Tibial nerve (tissue), 4 donors: ENCODE data around the gene GBGT1. TPM values are rescaled to one million over a fixed set of nuclear protein-coding genes. Genes with fewer than 3 reads are reported as not detected.

Experiments
- DNase-seq, 2 donors: peaks; one replicate each; pipeline ENCODE4 v3.0.0-alpha.2; 2019; ENCODE audit warnings: low spot score in 2 of 2
- H3K27ac ChIP-seq, 4 donors: fragments of 200-600 bp; sonication (generic) in 3 of 4; one replicate each; pipeline ENCODE4 v1.5.1; 2017 to 2019; ENCODE audit warnings: mild to moderate bottlenecking in 1 of 4
- H3K27me3 ChIP-seq, 2 donors: fragments of 200-600 bp; sonication (generic) in 1 of 2; one replicate each; pipeline versions ENCODE4 v1.5.1 to v1.6.0; 2017 to 2019
- H3K36me3 ChIP-seq, 3 donors: fragments of 200-600 bp; sonication (generic); one replicate each; pipeline ENCODE4 v1.5.1; 2018 to 2019
- H3K4me1 ChIP-seq, 4 donors: fragments of 200-600 bp; sonication (generic) in 3 of 4; one replicate each; pipeline ENCODE4 v1.5.1; 2017 to 2019
- H3K4me3 ChIP-seq, 4 donors: fragments of 200-600 bp; sonication (generic) in 3 of 4; one replicate each; pipeline ENCODE4 v1.5.1; 2017 to 2019; ENCODE audit warnings: mild to moderate bottlenecking in 1 of 4, moderate library complexity in 1 of 4
- H3K9me3 ChIP-seq, 4 donors: fragments of 200-600 bp; sonication (generic) in 3 of 4; one replicate each; pipeline ENCODE4 v1.5.1; 2017 to 2019
- CTCF ChIP-seq, 5 experiments: fragments of 200-600 bp in 3 of 5; fragments of 450-650 bp in 2 of 5; sonication (generic) in 3 of 5; IDR thresholded peaks; one replicate each; pipeline ENCODE4 v1.5.1; 2016 to 2019; ENCODE audit warnings: antibody characterized with exemption in 5 of 5, mild to moderate bottlenecking in 3 of 5, moderate library complexity in 2 of 5
- EP300 ChIP-seq, 2 donors: sonication (generic); formaldehyde crosslinking; IDR thresholded peaks; one replicate each; pipeline ENCODE4 v1.6.1; 2017; ENCODE audit warnings: antibody characterized with exemption in 2 of 2, mild to moderate bottlenecking in 1 of 2
- POLR2A ChIP-seq, 2 donors: fragments of 450-650 bp; IDR thresholded peaks; one replicate each; pipeline ENCODE4 v1.6.1; 2017; ENCODE audit warnings: antibody characterized with exemption in 2 of 2, mild to moderate bottlenecking in 2 of 2, moderate library complexity in 2 of 2
- WGBS, 2 donors: methylation state at CpG; one replicate each; pipeline ENCODE4 v1.1.5; 2018; 5-methylcytosine and 5-hydroxymethylcytosine counted together
- total RNA-seq, 4 donors: library from RNA; depleted of rRNA; stranded (reverse); fragments of >200 nt; gene quantifications; one replicate each; pipeline ENCODE4 v1.1.0, GENCODE V29; 2016

Gene GBGT1
- total RNA-seq, 4 donors from 2014 or later: 15.3 to 63.3 (median 36.8) TPM

DNA sequence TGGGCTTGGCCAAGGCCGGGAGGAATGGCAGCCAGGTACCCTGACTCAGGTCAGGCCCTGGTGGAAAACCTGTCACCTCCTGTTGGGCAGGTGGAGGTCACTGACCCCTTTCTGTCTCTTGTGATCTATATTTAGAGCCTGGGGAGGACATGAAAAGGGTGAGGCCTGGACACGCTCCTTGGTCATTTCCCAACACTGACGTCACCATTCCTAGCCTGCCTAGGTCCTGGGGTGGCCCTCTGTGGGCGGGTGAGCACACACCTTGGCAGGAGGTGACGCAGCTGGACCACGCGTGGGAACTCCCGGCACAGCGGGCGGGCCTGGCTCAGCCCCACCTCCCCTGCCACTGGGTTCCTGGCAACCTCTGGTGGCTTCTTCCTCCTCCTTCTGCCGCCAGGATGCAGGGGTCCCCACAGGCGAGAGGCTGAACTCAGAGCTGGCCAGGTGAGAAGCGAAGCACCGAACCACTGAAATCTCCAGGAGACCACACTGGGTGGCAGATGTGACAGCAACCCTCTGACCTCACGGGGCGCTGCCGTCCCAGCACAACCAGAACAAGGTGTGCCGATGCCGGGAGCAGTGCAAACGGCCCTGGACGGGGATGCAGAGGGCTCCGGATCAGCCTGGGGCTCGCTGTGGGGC is 36.3 kb downstream of the GBGT1 start:
- Histone ChIP-seq H3K4me3 (no peak overlapping the region), H3K27ac (peak overlapping the region in 3 of 4 donors; percentile 70 to 81 (median 74)), H3K9me3 (no peaks in the 10 kb centered on the region), H3K27me3 (no peaks in the 10 kb centered on the region), H3K4me1 (peaks cover 0 to 58% (median 44%) of the 10 kb centered on the region in 4 donors), H3K36me3 (no peaks in the 10 kb centered on the region)
- no peak for DNase-seq
- TF ChIP-seq POLR2A (IDR thresholded peaks at IDR 0.05) (no peak), EP300 (IDR thresholded peaks at IDR 0.05) (peak in 1 of 2 donors; percentile 24)
- WGBS, 2 donors: 88 to 89% methylated on average over 14 to 23 of the region's 23 CpGs

- no peaks in the 10 kb centered on the region for H3K36me3 ChIP-seq
- TF ChIP-seq CTCF (IDR thresholded peaks at IDR 0.05): no peak
- no peak for TF ChIP-seq POLR2A (IDR thresholded peaks at IDR 0.05)
- no peak for TF ChIP-seq EP300 (IDR thresholded peaks at IDR 0.05)
- peaks cover 0 to 58% (median 45%) of the 10 kb centered on the region in 4 donors for H3K4me1 ChIP-seq
- WGBS, 2 donors: 62 to 67% methylated on average over 16 to 17 of the region's 17 CpGs
- no peaks in the 10 kb centered on the region for H3K9me3 ChIP-seq
- DNase-seq: no peak
- H3K4me3 ChIP-seq: peak overlapping the region in 3 of 4 donors; percentile 9 to 39 (median 35)
- peak overlapping the region in 3 of 4 donors; percentile 70 to 81 (median 74) for H3K27ac ChIP-seq
- no peaks in the 10 kb centered on the region for H3K27me3 ChIP-seq
Measured at GRCh38 chr9:133126697-133127339, 36.9 kb downstream of the GBGT1 start.

GRCh38 chr9:133125941-133126696 is 37.6 kb downstream of the GBGT1 start:
- no peak for DNase-seq
- WGBS, 2 donors: 5 to 14% methylated on average over 18 to 24 of the region's 24 CpGs
- H3K9me3 ChIP-seq: no peaks in the 10 kb centered on the region
- peaks cover 0 to 57% (median 45%) of the 10 kb centered on the region in 4 donors for H3K4me1 ChIP-seq
- H3K27ac ChIP-seq: peak overlapping the region in 3 of 4 donors; percentile 70 to 81 (median 74)
- H3K27me3 ChIP-seq: no peaks in the 10 kb centered on the region
- no peaks in the 10 kb centered on the region for H3K36me3 ChIP-seq
- no peak for TF ChIP-seq POLR2A (IDR thresholded peaks at IDR 0.05)
- TF ChIP-seq EP300 (IDR thresholded peaks at IDR 0.05): peak; percentile 34 to 62
- TF ChIP-seq CTCF (IDR thresholded peaks at IDR 0.05): no peak
- peak overlapping the region in 3 of 4 donors; percentile 9 to 39 (median 35) for H3K4me3 ChIP-seq

- Histone ChIP-seq H3K27me3 (no peaks in the 10 kb centered on the region), H3K4me1 (peaks cover 0 to 65% (median 49%) of the 10 kb centered on the region in 4 donors), H3K4me3 (no peak overlapping the region), H3K9me3 (no peaks in the 10 kb centered on the region), H3K36me3 (no peaks in the 10 kb centered on the region), H3K27ac (no peak overlapping the region)
- DNase-seq: no peak
- TF ChIP-seq CTCF (IDR thresholded peaks at IDR 0.05) (no peak), POLR2A (IDR thresholded peaks at IDR 0.05) (no peak), EP300 (IDR thresholded peaks at IDR 0.05) (no peak)
- 84 to 94% methylated on average over 2 of the region's 2 CpGs for WGBS, 2 donors
Measured at GRCh38 chr9:133124907-133125275, 38.8 kb downstream of the GBGT1 start.

DNA sequence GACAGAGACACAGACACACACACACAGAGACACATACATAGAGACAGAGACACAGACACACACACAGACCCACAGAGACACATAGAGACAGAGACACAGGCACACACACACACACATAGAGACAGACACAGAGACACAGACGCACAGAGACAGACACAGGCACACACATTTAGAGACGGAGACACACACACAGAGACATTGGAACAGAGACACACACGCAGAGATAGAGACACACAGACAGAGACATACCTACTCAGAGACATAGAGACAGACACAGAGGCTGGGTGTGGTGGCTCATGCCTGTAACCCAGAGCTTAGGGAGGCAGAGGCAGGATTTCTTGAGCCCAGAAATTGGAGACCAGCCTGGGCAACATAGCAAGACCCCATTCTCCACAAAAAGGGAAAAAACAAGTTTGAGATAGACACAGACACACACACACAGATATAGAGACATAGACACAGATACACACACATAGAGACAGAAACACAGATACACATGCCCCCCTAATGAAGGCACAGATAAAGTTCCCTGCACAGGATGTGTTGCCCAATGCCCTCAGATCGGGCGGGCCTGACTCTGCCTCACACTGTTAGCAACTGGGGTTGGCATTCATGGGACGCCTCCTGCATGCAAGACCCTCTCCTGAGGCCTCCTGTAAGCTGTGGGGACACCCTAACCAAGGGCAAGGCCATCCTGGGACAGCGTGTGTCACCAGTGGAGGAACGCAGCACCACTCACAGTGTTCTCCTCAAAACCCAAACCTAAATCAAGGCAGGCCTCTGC is 39.4 kb downstream of the GBGT1 start:
- no peaks in the 10 kb centered on the region for H3K9me3 ChIP-seq
- no peak overlapping the region for H3K4me3 ChIP-seq
- TF ChIP-seq EP300 (IDR thresholded peaks at IDR 0.05) (no peak), POLR2A (IDR thresholded peaks at IDR 0.05) (no peak), CTCF (IDR thresholded peaks at IDR 0.05) (no peak)
- no peaks in the 10 kb centered on the region for H3K36me3 ChIP-seq
- DNase-seq: no peak
- no peaks in the 10 kb centered on the region for H3K27me3 ChIP-seq
- WGBS, 2 donors: 88 to 91% methylated on average over 8 of the region's 8 CpGs
- no peak overlapping the region for H3K27ac ChIP-seq
- peaks cover 0 to 71% (median 54%) of the 10 kb centered on the region in 4 donors for H3K4me1 ChIP-seq
